Muscle layer of colon (tissue), 2 donors: ENCODE measurements around the gene PCDH15.

ENCODE experiments used
- H3K27ac ChIP-seq: one replicate; pipeline ENCODE4 v1.7.0; 2013; ENCODE audit warnings: low read depth, mild to moderate bottlenecking, low read length, moderate library complexity
- H3K27me3 ChIP-seq, 2 donors: one replicate each; pipeline ENCODE4 v1.7.0; 2013; ENCODE audit warnings: low read length in 2 of 2, mild to moderate bottlenecking in 2 of 2; ENCODE audit not compliant: insufficient read depth in 2 of 2, control insufficient read depth in 1 of 2
- H3K36me3 ChIP-seq: one replicate; pipeline ENCODE4 v1.7.0; 2013; ENCODE audit warnings: mild to moderate bottlenecking, low read length; ENCODE audit not compliant: insufficient read depth
- H3K4me1 ChIP-seq: one replicate; pipeline ENCODE4 v1.7.0; 2013; ENCODE audit warnings: mild to moderate bottlenecking, low read length; ENCODE audit not compliant: insufficient read depth
- H3K4me3 ChIP-seq, 2 donors: one replicate each; pipeline ENCODE4 v1.7.0; 2013; ENCODE audit warnings: low read length in 2 of 2, low read depth in 1 of 2, mild to moderate bottlenecking in 1 of 2, moderate library complexity in 1 of 2
- H3K9ac ChIP-seq: one replicate; pipeline ENCODE4 v1.7.0; 2013; ENCODE audit warnings: low read length
- H3K9me3 ChIP-seq: one replicate; pipeline ENCODE4 v1.7.0; 2013; ENCODE audit warnings: mild to moderate bottlenecking, low read length
- donor health status: abdominal sarcoma.
- donor health status: Adenocarcinoma of cecum.

Gene PCDH15

GRCh38 chr10:54776622-54777021 lies 24.4 kb downstream of the PCDH15 start:
- H3K27ac ChIP-seq: no peak overlapping the region
- H3K27me3 ChIP-seq: no peaks in the 10 kb centered on the region
- H3K4me1 ChIP-seq: no peaks in the 10 kb centered on the region
- no peak overlapping the region for H3K4me3 ChIP-seq
- H3K36me3 ChIP-seq: no peaks in the 10 kb centered on the region
- H3K9me3 ChIP-seq: no peaks in the 10 kb centered on the region
- H3K9ac ChIP-seq: no peak overlapping the region

GRCh38 chr10:54772468-54773122 lies 28.4 kb downstream of the PCDH15 start:
- H3K4me3 ChIP-seq: no peak overlapping the region
- H3K27ac ChIP-seq: no peak overlapping the region
- H3K9me3 ChIP-seq: no peaks in the 10 kb centered on the region
- no peaks in the 10 kb centered on the region for H3K27me3 ChIP-seq
- no peaks in the 10 kb centered on the region for H3K4me1 ChIP-seq
- H3K36me3 ChIP-seq: no peaks in the 10 kb centered on the region
- no peak overlapping the region for H3K9ac ChIP-seq

GRCh38 chr10:54769051-54769450 lies 32.0 kb downstream of the PCDH15 start:
- no peak overlapping the region for H3K27ac ChIP-seq
- H3K4me1 ChIP-seq: no peaks in the 10 kb centered on the region
- no peak overlapping the region for H3K9ac ChIP-seq

GRCh38 chr10:54758791-54759190 lies 42.2 kb downstream of the PCDH15 start:
- H3K4me1 ChIP-seq: no peaks in the 10 kb centered on the region
- H3K27me3 ChIP-seq: no peaks in the 10 kb centered on the region
- no peak overlapping the region for H3K9ac ChIP-seq
- no peaks in the 10 kb centered on the region for H3K36me3 ChIP-seq
- H3K9me3 ChIP-seq: no peaks in the 10 kb centered on the region
- no peak overlapping the region for H3K4me3 ChIP-seq
- H3K27ac ChIP-seq: no peak overlapping the region

More at GRCh38 chr10:54769051-54769450, 32.0 kb downstream of the PCDH15 start:
- no peak overlapping the region for H3K4me3 ChIP-seq
- no peaks in the 10 kb centered on the region for H3K36me3 ChIP-seq
- no peaks in the 10 kb centered on the region for H3K27me3 ChIP-seq
- no peaks in the 10 kb centered on the region for H3K9me3 ChIP-seq

- Histone ChIP-seq H3K9me3 (no peaks in the 10 kb centered on the region), H3K9ac (no peak overlapping the region), H3K4me3 (no peak overlapping the region), H3K4me1 (no peaks in the 10 kb centered on the region), H3K36me3 (no peaks in the 10 kb centered on the region), H3K27ac (no peak overlapping the region), H3K27me3 (no peaks in the 10 kb centered on the region)
Observed at GRCh38 chr10:54749623-54750022, 51.4 kb downstream of the PCDH15 start.

GRCh38 chr10:54745436-54745835 lies 55.6 kb downstream of the PCDH15 start:
- Histone ChIP-seq H3K27ac (no peak overlapping the region), H3K27me3 (no peaks in the 10 kb centered on the region), H3K9me3 (no peaks in the 10 kb centered on the region), H3K36me3 (no peaks in the 10 kb centered on the region), H3K9ac (no peak overlapping the region), H3K4me1 (no peaks in the 10 kb centered on the region), H3K4me3 (no peak overlapping the region)

- H3K27ac ChIP-seq: no peak overlapping the region
- no peaks in the 10 kb centered on the region for H3K36me3 ChIP-seq
- H3K27me3 ChIP-seq: no peaks in the 10 kb centered on the region
- no peak overlapping the region for H3K9ac ChIP-seq
- H3K4me1 ChIP-seq: no peaks in the 10 kb centered on the region
- no peaks in the 10 kb centered on the region for H3K9me3 ChIP-seq
- H3K4me3 ChIP-seq: no peak overlapping the region
Observed at GRCh38 chr10:54742416-54742815, 58.6 kb downstream of the PCDH15 start.

GRCh38 chr10:54728511-54728910 lies 72.5 kb downstream of the PCDH15 start:
- Histone ChIP-seq H3K4me3 (no peak overlapping the region), H3K36me3 (no peaks in the 10 kb centered on the region), H3K9me3 (no peaks in the 10 kb centered on the region), H3K9ac (no peak overlapping the region), H3K4me1 (no peaks in the 10 kb centered on the region), H3K27me3 (no peaks in the 10 kb centered on the region), H3K27ac (no peak overlapping the region)

GRCh38 chr10:54722075-54722474 lies 79.0 kb downstream of the PCDH15 start:
- no peak overlapping the region for H3K27ac ChIP-seq
- H3K36me3 ChIP-seq: no peaks in the 10 kb centered on the region
- no peak overlapping the region for H3K4me3 ChIP-seq
- H3K9me3 ChIP-seq: no peaks in the 10 kb centered on the region
- no peak overlapping the region for H3K9ac ChIP-seq
- no peaks in the 10 kb centered on the region for H3K4me1 ChIP-seq
- no peaks in the 10 kb centered on the region for H3K27me3 ChIP-seq

GRCh38 chr10:54710918-54711317 lies 90.1 kb downstream of the PCDH15 start:
- Histone ChIP-seq H3K27ac (no peak overlapping the region), H3K36me3 (no peaks in the 10 kb centered on the region), H3K9me3 (no peaks in the 10 kb centered on the region), H3K4me3 (no peak overlapping the region), H3K4me1 (no peaks in the 10 kb centered on the region), H3K27me3 (no peaks in the 10 kb centered on the region), H3K9ac (no peak overlapping the region)

GRCh38 chr10:54708591-54708990 lies 92.4 kb downstream of the PCDH15 start:
- Histone ChIP-seq H3K36me3 (no peaks in the 10 kb centered on the region), H3K27me3 (no peaks in the 10 kb centered on the region), H3K9ac (no peak overlapping the region), H3K27ac (no peak overlapping the region), H3K9me3 (no peaks in the 10 kb centered on the region), H3K4me1 (no peaks in the 10 kb centered on the region), H3K4me3 (no peak overlapping the region)

- H3K9ac ChIP-seq: no peak overlapping the region
- no peaks in the 10 kb centered on the region for H3K9me3 ChIP-seq
- no peak overlapping the region for H3K4me3 ChIP-seq
- no peak overlapping the region for H3K27ac ChIP-seq
- H3K36me3 ChIP-seq: no peaks in the 10 kb centered on the region
- H3K27me3 ChIP-seq: no peaks in the 10 kb centered on the region
- H3K4me1 ChIP-seq: no peaks in the 10 kb centered on the region
Observed at GRCh38 chr10:54708021-54708420, 93.0 kb downstream of the PCDH15 start.
